Testis (tissue), 3 donors: Measurements from ENCODE around the gene APH1B. TPM values are rescaled to one million over a fixed set of nuclear protein-coding genes. Genes with fewer than 3 reads are reported as not detected.

Source experiments
- DNase-seq: peaks from one replicate; pipeline ENCODE4 v3.0.0-alpha.2; 2019
- H3K27ac ChIP-seq, 2 donors: fragments of 200-600 bp; sonication (generic); one replicate each; pipeline ENCODE4 v1.5.1; 2019
- H3K27me3 ChIP-seq: fragments of 200-600 bp; sonication (generic); one replicate; pipeline ENCODE4 v1.5.1; 2019
- H3K36me3 ChIP-seq: fragments of 200-600 bp; sonication (generic); one replicate; pipeline ENCODE4 v1.5.1; 2017; ENCODE audit warnings: low read depth; ENCODE audit errors: missing control alignments
- H3K4me1 ChIP-seq: fragments of 200-600 bp; sonication (generic); one replicate; pipeline ENCODE4 v1.5.1; 2019
- H3K4me3 ChIP-seq, 2 donors: fragments of 200-600 bp; sonication (generic); one replicate each; pipeline ENCODE4 v1.5.1; 2017 to 2019
- H3K9me3 ChIP-seq: fragments of 200-600 bp; sonication (generic); one replicate; pipeline ENCODE4 v1.5.1; 2017
- POLR2A ChIP-seq: fragments of 450-650 bp; IDR thresholded peaks from one replicate; pipeline ENCODE4 v1.6.1; 2017; ENCODE audit warnings: antibody characterized with exemption, mild to moderate bottlenecking, moderate library complexity
- WGBS, 2 donors: methylation state at CpG; one replicate each; pipeline ENCODE4 v1.1.5; 2018; 5-methylcytosine and 5-hydroxymethylcytosine counted together
- intact Hi-C: fragments of 100-400 bp; cut with DNase I; formaldehyde crosslinking; loops from one replicate; pipeline ENCODE4 v1.15.1; 2023; ENCODE audit warnings: low total_unique reads
- polyA plus RNA-seq: library from polyadenylated mRNA; stranded (reverse); fragments of 350-450 nt; fragmentation: Illumina TruSeq; extraction: RNeasy Lipid Tissue Mini Kit (QIAGEN cat#74804); gene quantifications from one replicate; pipeline ENCODE4 v1.2.3, GENCODE V29; 2014; ENCODE audit warnings: low read depth, low replicate concordance; ENCODE audit not compliant: insufficient read depth
- total RNA-seq, 2 donors: library from RNA; depleted of rRNA; stranded (reverse); fragments of >200 nt; gene quantifications; one replicate each; pipeline ENCODE4 v1.2.3, GENCODE V29; 2016
- TF ChIP-seq, protein P1 (sequence below), 3 experiments: fragments of 450-650 bp in 2 of 3; fragments of 200-600 bp in 1 of 3; sonication (generic) in 1 of 3; IDR thresholded peaks; one replicate each; pipeline ENCODE4 v1.5.1; 2016 to 2019; ENCODE audit warnings: antibody characterized with exemption in 3 of 3, mild to moderate bottlenecking in 2 of 3, moderate library complexity in 1 of 3

The APH1B gene
- total and polyA plus RNA-seq, 3 donors from 2014 or later, result 53.6 to 471 (median 69.7) TPM

DNA sequence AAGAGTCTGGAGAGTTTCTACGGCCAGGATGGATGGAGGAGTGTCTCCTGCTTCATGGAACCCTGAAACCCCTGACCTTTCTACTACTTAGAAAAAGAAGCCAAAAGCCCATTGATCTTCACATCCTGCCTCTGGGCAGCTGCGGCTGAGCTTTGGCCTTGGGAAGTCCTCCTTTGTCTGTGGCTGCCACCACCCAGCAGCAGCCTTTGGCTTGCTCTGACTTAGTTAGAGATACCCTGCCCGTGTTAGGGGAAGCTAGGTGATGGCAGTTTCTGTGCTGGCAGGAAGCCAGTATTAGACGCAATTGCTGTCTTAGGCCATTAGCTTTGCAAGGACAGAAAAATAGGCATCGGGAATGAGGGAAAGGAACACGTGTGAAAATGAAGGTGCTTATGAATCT lies 18.8 kb downstream of the APH1B start:
- 52 to 59% methylated on average over 6 of the region's 6 CpGs for WGBS, 2 donors
- DNase-seq, result no peak
- H3K27me3 ChIP-seq, result no peaks in the 10 kb centered on the region
- intact Hi-C loops, result no loop called here
- no peaks in the 10 kb centered on the region for H3K9me3 ChIP-seq
- H3K27ac ChIP-seq, result no peak overlapping the region
- H3K36me3 ChIP-seq, result no peaks in the 10 kb centered on the region
- TF ChIP-seq POLR2A, result no peak
- TF ChIP-seq, protein P1, sequence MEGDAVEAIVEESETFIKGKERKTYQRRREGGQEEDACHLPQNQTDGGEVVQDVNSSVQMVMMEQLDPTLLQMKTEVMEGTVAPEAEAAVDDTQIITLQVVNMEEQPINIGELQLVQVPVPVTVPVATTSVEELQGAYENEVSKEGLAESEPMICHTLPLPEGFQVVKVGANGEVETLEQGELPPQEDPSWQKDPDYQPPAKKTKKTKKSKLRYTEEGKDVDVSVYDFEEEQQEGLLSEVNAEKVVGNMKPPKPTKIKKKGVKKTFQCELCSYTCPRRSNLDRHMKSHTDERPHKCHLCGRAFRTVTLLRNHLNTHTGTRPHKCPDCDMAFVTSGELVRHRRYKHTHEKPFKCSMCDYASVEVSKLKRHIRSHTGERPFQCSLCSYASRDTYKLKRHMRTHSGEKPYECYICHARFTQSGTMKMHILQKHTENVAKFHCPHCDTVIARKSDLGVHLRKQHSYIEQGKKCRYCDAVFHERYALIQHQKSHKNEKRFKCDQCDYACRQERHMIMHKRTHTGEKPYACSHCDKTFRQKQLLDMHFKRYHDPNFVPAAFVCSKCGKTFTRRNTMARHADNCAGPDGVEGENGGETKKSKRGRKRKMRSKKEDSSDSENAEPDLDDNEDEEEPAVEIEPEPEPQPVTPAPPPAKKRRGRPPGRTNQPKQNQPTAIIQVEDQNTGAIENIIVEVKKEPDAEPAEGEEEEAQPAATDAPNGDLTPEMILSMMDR (IDR thresholded peaks at IDR 0.05), result no peak
- H3K4me1 ChIP-seq, result peaks cover 10% of the 10 kb centered on the region
- H3K4me3 ChIP-seq, result no peak overlapping the region

DNA sequence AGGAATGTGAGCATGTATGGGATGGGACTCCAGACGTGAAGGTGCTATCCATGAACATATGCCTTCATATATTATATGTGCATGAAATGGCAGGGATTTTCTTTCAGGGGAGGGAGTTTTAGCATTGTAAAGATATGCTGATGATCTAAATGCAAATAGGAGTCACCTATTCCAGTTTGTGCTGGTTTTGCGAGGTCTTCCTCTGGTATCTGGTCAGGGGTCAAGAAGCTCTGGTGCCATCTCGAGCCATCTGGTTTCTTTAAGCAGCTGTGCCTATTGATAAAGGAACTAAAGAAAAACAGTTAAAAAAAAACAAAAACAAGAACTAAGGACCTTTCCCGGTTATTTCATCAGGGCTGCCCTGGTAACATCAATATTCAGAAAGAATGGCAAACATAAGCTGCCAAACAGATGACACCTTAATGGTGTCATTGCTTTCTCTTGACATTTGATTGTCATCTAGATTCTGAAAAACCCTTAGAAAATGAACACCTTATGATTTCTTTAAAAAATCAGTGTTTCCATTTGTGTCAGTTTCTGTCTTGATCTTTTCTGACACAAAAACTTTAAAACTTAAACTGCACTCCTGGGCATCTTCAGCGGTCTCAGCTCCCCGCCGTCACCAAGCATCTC lies 22.7 kb downstream of the APH1B start:
- TF ChIP-seq POLR2A, result no peak
- TF ChIP-seq, protein P1 (IDR thresholded peaks at IDR 0.05), result no peak
- H3K4me3 ChIP-seq, result no peak overlapping the region
- WGBS, 2 donors, result 90% methylated on average over 7 of the region's 7 CpGs
- no peaks in the 10 kb centered on the region for H3K27me3 ChIP-seq
- H3K27ac ChIP-seq, result no peak overlapping the region
- H3K4me1 ChIP-seq, result no peaks in the 10 kb centered on the region
- intact Hi-C loops, result no loop called here
- DNase-seq, result no peak
- H3K36me3 ChIP-seq, result no peaks in the 10 kb centered on the region
- H3K9me3 ChIP-seq, result no peaks in the 10 kb centered on the region

DNA sequence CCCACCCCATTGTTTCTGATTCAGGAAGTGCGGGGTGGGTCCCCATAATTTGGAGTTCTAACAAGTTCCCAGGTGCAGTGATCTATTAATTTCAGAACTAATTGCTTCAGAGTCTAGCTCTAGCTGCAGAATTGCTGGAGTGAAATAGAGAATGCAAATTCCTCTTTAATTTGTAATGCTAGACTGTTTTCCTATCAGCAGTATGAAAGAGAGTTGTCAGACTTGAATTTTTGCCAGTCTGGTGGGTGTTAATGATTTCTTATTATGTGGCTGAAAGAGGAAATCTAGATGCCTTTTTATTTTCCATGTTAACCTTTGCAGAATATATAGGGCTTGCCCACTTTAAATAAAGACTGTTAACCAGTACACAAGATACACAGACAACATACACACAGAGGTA lies 23.7 kb downstream of the APH1B start:
- no peak overlapping the region for H3K27ac ChIP-seq
- H3K4me1 ChIP-seq, result no peaks in the 10 kb centered on the region
- H3K27me3 ChIP-seq, result no peaks in the 10 kb centered on the region
- no peak for TF ChIP-seq POLR2A
- TF ChIP-seq, protein P1 (IDR thresholded peaks at IDR 0.05), result no peak
- H3K4me3 ChIP-seq, result no peak overlapping the region
- no peak for DNase-seq
- WGBS, 2 donors, result 96 to 100% methylated on average over 1 of the region's 1 CpG
- intact Hi-C loops, result no loop called here
- no peaks in the 10 kb centered on the region for H3K9me3 ChIP-seq
- no peaks in the 10 kb centered on the region for H3K36me3 ChIP-seq

DNA sequence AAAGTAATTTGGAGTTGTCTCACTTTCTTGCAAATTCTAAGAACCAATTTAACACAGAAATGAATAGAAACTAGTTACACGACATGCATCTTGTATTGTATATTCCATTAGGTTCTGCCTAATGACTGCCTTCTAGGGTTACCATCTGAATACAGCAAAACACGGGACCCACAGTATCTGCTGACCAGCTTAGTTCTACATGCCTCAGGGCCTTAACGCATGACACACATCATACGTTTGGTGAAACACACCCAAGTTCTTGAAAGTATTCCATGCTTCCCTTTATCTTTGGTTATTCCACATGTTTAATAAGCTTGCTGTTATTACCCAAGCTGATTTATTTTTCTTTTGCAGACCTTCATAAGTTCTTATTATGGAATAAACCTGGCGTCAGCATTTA lies 27.9 kb downstream of the APH1B start:
- H3K9me3 ChIP-seq, result no peaks in the 10 kb centered on the region
- no peak overlapping the region for H3K27ac ChIP-seq
- WGBS, 2 donors, result 87 to 93% methylated on average over 5 of the region's 5 CpGs
- no peaks in the 10 kb centered on the region for H3K36me3 ChIP-seq
- H3K4me3 ChIP-seq, result no peak overlapping the region
- TF ChIP-seq, protein P1 (IDR thresholded peaks at IDR 0.05), result no peak
- no peak for TF ChIP-seq POLR2A
- intact Hi-C loops, result no loop called here
- no peaks in the 10 kb centered on the region for H3K27me3 ChIP-seq
- H3K4me1 ChIP-seq, result no peaks in the 10 kb centered on the region
- DNase-seq, result no peak

DNA sequence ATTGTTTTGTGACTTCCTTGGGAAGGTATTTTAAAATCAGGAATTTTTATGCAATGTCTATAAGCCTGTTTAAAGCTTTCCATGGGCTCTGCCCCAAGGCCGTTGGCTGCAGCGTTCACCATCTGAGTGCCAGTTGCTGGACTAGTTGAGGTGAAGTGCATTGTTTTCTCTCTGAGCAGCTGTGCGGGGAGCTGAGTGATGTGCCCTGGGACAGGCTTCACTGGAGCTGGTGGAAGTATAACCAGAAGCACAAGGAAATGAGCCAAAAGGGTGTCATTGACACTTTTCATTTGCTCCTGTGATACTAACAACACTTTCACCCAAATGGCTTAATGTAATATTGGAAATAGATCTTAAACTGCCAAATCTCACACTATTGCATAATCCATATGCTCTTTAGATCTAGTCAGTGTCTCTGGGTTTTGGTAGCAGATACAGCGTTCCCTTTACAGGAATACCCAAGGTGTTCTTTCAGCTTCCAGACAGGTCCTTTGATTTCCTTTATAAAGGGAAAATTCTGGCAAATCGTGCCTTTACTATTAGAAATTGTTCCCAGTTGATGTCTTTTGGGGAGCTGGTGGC lies 29.2 kb downstream of the APH1B start:
- 92 to 95% methylated on average over 5 of the region's 5 CpGs for WGBS, 2 donors
- no peaks in the 10 kb centered on the region for H3K27me3 ChIP-seq
- H3K36me3 ChIP-seq, result no peaks in the 10 kb centered on the region
- TF ChIP-seq, protein P1 (IDR thresholded peaks at IDR 0.05), result no peak
- no peak for TF ChIP-seq POLR2A
- intact Hi-C loops, result no loop called here
- no peaks in the 10 kb centered on the region for H3K9me3 ChIP-seq
- H3K27ac ChIP-seq, result no peak overlapping the region
- no peak for DNase-seq
- no peaks in the 10 kb centered on the region for H3K4me1 ChIP-seq
- H3K4me3 ChIP-seq, result no peak overlapping the region
